CD4-positive, alpha-beta T cell treated with Interleukin-15 for 1 hour (primary cell): ENCODE results near the gene SUOX.
"Not testable (repeated sequence)": the region's sequence is repeated elsewhere in the genome, so short reads cannot be mapped to it uniquely, and the experiment has no call there.

ENCODE experiments used
- DNase-seq: peaks from one replicate; pipeline ENCODE4 v3.0.0-alpha.2; 2020

SUOX gene

DNA sequence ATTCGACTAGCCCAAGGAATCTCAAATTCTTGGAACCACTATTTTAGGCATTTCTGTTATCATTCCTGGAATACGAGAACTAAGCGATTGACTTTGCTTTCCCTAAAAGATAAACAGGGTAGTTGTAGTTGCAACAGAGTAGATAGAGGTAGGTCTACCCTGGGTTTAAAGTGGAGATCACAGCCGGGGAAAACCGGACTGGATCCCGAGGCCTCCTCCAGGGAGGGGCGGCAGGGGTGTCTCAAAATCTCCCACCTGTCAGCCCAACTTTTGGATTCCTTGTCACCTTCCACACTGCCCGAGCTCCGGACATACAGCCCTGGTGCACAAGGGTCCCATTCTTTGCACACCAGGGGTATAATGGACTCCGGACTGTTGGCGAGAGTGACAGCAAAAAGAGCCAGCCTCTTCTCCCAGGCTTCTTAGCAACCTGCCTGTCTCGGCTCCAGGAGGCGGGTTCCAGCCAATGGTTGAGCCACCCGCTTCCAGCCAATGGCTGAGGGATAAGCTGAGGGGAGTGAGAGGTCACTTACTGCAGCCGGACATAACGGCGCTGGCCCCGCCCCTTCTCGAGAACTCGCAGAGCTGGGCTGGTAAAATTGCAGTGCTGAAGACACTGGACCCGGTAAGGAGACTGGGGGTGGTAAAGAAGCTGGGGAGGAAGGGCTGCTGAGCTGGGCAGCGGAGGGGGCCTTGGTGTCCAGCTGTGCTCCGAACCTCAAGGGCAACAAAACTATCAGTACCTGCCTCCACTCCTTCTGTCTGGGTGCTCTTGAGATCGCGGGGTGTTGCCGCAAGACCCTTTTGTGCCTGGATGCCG, at the start of gene SUOX:
Gene SUOX (plus strand): TSS at position 562 of the 820 bp plus-strand sequence. CDS start 4,946 bp downstream, outside the sequence.
- DNase-seq = peak; percentile 84

DNA sequence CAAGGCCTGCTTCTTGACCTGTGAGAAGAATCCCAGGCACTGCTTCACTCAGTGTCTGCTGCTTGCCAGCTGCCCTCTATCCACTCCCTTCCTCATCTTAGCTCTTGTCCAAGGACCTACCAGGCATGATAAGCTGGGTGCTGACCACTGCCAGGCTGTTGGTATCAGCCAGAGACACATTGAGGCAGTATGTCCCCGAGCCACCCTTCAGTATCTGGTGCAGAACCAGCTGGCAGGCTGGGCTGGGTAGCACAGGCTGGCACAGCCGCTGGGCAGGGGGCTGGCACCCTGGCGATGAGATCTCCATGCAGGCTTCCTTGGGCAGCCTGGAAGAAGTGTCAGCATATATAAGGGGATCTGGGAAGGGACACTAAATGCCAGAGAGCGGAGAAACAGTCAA, 41.7 kb upstream of the SUOX start:
- DNase-seq = no peak

DNA sequence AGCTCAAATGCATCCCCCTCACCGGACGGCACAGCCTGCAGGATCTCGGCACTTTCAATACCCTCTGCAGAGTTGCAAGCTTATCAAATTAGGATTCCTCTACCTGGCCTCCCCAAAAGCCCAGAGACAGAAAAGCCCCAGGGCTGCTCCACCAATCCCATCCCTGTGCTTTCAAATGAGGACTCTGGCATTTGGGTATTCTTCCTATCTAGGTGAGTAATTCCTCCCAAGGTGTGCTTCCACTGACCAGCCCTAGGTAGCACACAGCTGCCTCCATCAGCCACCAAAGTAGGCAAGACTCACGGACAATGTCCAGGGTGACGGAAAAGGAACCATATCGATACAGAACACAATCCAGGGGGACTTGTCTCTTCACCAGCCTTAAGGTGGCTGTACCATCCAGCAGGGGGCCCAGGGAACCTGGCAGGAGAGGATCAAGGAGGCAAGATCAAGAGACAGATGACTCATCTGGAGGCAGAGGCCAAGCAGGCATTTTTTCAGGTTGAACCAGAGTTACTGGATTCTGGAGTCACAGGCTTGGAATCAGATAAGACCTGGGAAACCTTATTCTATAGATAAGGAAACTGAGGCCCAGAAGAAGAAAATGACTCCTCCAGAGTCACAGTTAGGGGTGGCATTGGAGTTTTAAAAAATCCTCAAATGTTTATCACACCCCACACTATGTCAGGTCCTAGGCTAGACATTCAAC, 41.1 kb upstream of the SUOX start:
- DNase-seq = peak; percentile 36

DNA sequence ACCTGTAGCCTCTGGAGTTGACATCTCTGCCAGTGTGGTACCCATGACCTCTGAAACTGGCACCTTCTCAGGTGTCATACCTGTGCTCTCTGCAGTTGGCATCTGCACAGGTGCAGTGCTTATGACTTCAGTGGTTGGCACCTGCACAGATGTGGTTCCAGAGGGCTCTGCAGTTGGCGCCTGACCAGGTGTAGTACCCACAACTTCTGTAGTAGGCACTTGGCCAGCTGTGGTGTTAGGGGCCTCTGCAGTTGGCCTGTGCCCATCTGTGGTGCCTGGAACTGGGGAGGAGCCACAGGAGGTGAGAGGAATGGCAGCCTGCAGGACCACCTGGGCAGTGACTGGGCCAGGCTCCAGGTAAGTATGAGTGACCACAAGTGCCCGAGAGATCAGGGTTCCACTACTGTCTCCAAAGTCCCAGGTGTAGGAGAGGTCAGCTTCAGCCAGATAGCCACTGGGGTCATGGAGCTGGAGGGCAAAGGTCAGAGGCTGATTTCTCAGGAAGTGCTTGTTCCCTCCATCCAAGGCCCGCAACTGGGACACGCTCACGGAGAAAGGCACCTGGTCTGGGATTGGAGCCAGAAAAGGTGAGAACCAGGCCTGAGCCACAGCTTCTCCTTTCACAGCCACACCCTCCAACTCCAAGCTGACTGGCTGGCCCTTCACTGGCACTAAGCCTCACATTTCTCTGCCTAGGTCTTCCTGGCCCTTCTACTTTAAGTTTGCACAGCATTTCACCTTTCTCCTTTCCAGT, 39.8 kb upstream of the SUOX start:
- no peak for DNase-seq

DNA sequence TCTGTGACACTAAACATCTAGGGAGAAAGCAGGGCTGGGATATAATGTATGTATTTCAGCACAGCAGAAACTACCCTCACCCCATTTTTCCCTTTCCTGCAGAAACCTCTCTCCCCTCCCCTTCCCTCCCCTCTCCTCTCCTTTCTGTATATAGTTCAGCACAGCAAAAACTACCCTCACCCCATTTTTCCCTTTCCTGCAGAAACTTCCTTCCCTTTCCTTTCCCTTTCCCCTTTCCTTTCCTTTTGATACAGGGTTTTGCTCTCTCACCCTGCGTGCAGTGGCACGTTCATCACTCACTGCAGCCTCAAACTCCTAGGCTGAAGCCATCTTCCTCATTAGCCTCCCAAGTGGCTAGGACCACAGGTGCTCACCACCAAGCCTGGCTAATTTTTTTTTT, 33.3 kb upstream of the SUOX start:
- DNase-seq = no peak

DNA sequence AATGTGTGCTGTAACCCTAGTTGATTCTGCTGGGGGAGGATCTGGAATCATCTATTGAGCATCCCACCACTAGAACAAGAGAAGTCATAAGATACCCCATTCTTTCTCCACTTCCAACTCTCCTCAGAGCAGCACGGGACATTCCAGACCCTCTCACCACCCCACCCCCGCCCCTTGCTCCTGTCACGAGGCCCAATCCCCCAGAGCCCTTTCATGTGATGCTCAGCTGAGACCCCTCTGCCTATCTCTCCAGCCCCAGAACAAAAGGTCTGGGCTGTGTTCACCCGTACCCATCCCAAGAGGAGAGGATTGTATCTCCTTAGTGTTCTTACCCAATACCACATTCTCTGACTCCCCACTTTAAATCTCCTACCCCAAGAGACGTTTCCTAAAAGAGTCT, 31.8 kb upstream of the SUOX start:
- DNase-seq = no peak

DNA sequence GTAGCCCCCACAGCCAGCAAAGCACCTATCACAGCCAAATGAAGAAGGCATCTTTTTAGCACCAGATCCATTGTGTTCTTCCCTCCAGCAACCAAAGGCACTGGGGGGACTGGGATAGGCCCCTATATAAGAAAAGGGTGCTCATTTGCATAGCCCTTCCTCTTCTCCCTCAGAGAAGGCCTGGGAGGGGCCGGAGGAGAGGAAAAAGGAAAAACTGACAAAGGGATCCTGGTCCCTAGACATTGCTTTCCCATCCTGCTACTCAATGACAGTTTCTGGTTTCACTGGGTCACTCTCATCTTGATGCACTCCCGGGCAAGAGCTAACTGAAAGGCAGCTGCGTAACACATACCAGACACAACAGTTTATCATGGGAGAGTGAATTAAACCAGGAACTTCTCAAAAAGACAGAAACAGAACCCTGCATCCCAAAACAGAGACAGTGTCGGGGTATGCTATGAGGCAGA, 31.1 kb upstream of the SUOX start, which contains the start of gene PMEL:
Gene PMEL (minus strand): TSS at position 102 of the 467 bp plus-strand sequence. CDS start 31 bp downstream, at position 71.
- DNase-seq = no peak

DNA sequence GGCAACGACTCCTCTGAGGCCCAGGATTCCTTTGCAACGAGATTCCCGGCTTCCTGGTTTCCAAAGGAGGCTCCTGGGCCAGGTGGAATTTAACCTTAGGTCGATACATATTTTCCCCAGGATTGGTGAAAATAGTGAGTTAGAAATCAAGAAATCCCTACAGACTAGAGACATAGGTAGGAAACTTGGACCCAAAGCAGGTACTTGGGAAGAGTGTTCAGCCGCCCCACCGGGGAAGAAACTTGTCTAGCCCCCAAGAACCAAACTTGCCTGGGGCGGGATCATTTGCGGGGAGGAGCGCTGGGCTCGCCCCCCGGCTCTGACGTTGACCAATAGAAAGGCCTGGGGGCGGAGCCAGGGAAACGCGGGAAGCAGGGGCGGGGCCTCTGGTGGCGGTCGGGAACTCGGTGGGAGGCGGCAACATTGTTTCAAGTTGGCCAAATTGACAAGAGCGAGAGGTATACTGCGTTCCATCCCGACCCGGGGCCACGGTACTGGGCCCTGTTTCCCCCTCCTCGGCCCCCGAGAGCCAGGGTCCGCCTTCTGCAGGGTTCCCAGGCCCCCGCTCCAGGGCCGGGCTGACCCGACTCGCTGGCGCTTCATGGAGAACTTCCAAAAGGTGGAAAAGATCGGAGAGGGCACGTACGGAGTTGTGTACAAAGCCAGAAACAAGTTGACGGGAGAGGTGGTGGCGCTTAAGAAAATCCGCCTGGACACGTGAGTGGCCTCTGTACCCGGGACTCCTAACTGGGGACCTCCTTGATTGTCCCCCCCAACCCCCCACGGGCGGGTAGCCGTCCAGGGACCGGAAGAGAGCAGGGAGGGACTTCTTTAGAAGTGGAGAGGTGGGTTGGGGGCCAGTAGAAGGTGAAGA, 30.4 kb upstream of the SUOX start, which contains the start of gene CDK2:
Gene CDK2 (plus strand): TSS at position 423 of the 874 bp plus-strand sequence. CDS start 179 bp downstream, at position 602.
- DNase-seq = peak; percentile 85

DNA sequence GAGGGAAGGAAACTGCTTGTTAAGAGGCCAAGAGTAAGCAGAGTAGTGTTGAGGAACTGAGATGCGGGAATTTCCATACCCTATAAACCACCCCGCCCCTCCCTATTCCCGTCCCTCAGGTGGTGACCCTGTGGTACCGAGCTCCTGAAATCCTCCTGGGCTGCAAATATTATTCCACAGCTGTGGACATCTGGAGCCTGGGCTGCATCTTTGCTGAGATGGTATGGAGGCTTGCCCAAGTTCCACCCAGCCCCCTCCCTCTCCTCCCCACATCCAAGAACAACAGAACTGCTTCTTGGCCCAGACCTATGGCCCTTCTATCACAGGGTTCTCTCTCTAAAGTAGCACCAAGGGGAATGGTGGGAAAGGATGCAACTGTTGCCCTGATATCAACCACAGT, 27.7 kb upstream of the SUOX start:
- DNase-seq = no peak

DNA sequence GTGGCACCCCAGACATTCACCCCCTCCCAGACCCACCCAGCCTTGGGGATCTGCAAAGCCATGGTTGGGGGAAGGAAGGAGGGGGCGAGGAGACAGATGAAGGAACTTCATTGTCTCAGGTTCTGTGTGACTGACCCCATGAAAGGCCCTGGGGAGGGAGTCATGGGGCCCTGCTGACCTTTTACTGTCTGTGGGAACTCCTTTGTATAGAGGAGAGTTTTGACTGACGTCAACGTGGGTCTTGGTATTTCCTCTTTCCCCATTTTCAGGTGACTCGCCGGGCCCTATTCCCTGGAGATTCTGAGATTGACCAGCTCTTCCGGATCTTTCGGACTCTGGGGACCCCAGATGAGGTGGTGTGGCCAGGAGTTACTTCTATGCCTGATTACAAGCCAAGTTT, 26.3 kb upstream of the SUOX start:
- DNase-seq = no peak

DNA sequence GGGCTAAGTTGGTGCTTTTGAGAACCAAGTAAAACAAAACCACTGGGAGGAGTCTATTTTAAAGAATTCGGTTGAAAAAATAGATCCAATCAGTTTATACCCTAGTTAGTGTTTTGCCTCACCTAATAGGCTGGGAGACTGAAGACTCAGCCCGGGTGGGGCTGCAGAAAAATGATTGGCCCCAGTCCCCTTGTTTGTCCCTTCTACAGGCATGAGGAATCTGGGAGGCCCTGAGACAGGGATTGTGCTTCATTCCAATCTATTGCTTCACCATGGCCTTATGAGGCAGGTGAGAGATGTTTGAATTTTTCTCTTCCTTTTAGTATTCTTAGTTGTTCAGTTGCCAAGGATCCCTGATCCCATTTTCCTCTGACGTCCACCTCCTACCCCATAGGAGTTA, 25.0 kb upstream of the SUOX start:
- no peak for DNase-seq

DNA sequence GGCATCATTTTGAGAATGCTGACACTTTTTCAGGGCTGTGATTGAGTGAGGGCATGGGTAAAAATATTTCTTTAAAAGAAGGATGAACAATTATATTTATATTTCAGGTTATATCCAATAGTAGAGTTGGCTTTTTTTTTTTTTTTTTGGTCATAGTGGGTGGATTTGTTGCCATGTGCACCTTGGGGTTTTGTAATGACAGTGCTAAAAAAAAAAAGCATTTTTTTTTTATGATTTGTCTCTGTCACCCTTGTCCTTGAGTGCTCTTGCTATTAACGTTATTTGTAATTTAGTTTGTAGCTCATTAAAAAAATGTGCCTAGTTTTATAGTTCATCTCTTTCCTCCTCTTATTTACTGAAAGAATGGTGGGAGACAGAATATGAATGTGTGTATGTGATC, 24.6 kb upstream of the SUOX start:
- DNase-seq = no peak

DNA sequence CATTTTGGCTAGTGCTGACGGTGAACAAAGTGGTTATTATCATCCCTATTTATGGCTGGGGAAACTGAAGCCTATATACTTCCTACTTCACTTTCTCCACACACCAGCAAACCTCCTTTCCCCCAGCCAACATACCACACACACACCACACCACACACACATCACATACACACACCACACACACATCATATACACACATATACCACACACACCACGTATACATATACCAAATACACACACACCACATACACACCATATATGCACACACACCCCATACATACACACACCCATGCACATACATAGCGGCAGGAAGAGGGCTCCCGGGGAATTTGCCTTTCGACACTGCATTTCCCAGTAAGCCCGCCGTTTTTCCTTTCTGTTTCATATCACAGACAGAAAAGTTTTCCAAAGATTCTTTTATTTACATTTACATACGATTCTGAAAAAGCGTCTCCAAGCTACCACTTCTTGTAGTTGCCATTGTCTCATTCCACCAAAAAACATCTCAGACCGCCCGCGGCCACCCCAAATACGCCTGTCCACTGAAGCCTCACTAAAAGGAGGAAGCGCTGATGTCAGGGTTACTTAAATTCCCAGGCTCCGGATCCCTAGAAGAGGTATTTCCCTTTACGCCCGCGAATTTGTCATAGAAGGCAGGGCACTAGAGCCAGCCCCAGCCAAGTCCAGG, 24.0 kb upstream of the SUOX start:
- peak; percentile 37 for DNase-seq

DNA sequence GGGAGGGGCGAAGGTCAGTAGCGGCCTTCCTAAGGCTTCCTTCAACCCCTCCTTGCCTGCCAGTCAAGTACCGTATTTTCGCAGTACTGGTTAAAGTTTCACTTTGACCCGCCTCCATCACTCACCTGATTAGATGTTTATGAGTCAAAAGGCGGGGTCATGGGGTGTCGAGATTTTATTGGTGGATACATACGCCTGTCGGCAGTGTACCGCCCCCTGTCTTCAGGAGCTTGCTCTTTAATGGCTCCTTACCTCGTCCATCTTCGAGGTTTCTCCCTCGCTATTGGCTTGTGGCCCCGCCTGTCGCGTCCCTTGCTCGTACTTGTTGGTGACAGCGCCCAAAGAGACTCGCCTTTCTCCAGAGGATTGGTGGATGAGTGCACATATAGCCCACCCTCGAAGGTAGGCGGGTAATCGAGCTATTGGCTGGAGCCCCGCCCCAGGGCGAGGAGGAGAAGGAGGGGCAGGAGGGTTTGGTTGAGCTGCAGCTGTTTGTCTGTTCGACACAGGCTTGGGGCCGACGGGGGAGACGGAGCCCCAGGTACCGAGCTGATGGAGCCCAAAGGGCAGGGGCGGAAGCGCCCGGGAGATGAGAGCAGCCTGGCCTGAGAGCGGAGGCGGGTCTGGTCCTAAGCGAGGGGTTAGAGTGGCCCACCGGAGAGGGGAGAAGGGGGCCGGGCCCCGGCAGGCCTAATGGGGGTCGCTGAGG, 23.3 kb upstream of the SUOX start, which contains the start of gene RAB5B:
Gene RAB5B (plus strand): TSS at position 480 of the 709 bp plus-strand sequence. CDS start 12,883 bp downstream, outside the sequence.
- peak; percentile 100 for DNase-seq

DNA sequence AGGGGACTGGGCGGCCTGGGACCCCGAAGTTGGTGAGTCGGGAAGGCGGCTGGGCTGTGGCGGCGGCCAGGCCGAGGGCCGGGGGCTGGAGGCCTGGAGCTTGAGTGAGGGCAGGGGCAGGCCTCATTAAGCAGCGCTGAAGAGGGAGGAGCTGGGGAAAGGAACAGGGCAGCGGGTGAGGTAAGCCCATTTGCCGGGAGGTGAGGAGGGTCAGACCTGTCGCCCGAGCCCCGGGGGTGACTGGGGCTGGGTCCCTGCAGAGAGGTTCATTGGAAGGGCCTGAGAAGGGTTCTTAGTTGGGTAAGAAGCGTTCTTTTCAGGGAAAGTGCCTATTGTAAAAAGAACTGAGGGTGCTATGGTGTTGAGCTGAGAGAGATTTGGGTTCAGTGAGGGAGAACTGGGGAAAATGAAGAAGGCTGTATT, 22.8 kb upstream of the SUOX start:
- DNase-seq = no peak

DNA sequence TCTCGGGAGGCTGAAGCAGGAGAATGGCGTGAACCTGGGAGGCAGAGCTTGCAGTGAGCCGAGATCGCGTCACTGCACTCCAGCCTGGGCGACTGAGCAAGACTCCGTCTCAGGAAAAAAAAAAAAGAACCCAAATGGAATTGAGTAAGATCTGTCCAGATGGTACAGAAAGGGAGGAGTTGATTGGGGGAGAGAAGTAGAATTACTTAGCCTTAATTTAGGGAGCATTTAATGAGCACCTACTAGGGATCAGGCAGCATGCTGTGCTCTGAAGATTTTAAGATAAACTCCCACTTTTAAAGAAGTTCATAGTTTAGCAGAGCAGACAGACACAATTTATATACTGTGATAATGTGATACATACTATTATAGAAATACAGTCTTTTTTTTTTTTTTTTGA, 18.7 kb upstream of the SUOX start:
- no peak for DNase-seq

DNA sequence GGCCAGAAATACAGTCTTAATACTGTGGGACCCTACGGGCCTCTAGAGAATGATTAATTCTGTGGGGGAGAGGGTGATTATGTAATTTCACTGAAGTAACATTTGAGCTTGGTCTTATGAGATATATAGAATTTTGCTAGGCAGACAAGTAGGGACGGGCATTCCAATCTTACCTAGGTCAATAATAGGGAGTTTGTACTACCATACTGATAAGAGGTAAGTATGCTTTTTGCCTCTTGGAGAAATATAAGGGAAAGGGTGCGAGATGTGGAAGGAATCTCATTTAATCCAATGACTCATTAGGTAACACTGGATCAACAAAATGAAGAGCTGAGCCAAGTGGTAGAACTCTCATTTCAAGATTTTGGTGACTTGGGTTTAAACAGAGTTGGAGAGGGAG, 18.0 kb upstream of the SUOX start:
- DNase-seq = no peak

DNA sequence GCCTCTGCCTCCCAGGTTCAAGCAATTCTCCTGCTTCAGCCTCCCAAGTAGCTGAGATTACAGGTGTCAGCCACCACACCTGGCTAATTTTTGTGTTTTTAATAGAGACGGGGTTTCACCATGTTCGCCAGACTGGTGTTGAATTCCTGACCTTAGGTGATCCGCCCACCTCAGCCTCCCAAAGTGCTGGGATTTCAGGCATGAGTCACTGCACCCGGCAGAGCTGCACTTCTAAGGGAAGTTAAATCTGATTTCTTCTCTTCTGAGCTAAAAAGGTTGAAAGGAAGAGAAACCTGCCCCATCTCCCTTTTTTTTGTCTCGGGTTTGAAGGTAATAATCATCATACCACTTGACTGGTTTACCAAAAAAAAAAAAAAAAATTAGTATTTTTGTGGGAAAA, 15.2 kb upstream of the SUOX start:
- DNase-seq = not testable (repeated sequence)

DNA sequence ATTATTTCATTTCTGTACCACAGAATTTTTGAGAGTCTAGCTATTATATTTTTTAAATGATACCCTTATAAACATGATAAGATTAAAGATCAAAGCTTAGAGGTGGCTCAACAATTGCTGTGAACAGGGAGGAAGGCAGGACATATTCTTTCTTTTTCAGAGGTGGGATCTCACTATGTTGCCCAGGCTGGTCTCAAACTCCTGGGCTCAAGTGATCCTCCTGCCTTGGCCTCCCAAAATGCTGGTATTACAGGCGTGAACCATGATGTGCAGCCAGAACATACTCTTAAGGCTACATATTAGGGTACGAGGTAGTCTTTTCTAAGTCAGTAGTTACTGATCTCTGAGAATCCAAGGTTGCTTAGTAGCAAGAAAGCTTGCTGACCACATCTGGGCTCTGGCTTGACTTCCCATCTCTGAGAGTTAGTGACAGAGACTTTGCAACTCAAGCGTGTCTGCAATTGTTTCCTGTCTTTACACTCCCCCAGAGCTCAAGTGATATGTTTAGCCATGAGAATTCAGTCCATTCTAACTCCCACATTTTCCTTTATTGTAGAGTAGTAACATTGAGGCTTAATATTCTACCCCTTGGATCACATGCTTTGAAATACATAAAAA, 14.6 kb upstream of the SUOX start:
- no peak for DNase-seq

DNA sequence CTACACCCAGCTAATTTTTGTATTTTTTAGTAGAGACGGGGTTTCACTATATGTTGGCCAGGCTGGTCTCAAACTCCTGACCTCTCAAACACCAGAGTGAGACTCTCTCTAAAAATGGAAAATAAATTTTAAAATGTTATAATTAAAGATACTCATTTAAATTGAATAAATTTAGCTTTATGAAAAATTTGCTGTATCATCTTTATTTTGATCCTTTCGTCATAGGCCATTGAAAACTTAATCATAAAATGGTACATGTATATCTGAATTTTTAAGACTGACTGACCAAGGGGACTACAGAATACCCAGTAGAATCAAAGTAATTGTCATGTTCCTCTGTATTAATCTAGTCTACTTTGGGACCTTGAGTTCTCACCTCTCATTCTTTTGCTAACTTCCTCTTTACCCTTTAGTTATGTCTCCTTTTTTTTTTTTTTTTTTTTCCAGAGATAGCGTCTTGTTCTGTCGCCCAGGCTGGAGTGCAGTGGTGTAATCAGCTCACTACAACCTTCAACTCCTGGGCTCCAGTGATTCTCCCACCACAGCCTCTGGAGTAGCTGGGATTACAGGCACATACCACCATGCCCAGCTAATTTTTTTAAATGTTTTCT, 13.7 kb upstream of the SUOX start:
- no peak for DNase-seq
